Stimulated activated naive B cell treated with anti-CD40 and anti-IgM and Interleukin-4, amounts not matched to agents 10 μg/mL and 1 μg/mL and 100 μg/mL, for 72 hours (primary cell): ENCODE results near the gene CMPK1.

Source experiments
- ATAC-seq, 2 donors: fragments of 150-1000 bp; cut with Tn5 transposase; replicated peaks; 2 replicates each; pipeline ENCODE4 v1.10.0; 2021; ENCODE audit warnings: moderate library complexity in 1 of 2
- DNase-seq: peaks from one replicate; pipeline ENCODE4 v3.0.0; 2021
- H3K27ac Mint-ChIP-seq: one replicate; pipeline ENCODE4 v1.8.0; 2022; ENCODE audit warnings: mild to moderate bottlenecking, mixed read lengths
- H3K27me3 Mint-ChIP-seq, 2 donors: one replicate each; pipeline ENCODE4 v1.8.0; 2022; ENCODE audit warnings: mixed read lengths in 2 of 2
- H3K36me3 Mint-ChIP-seq, 2 donors: one replicate each; pipeline ENCODE4 v1.8.0; 2022; ENCODE audit warnings: mixed read lengths in 2 of 2, mild to moderate bottlenecking in 1 of 2
- H3K4me1 Mint-ChIP-seq, 2 donors: one replicate each; pipeline ENCODE4 v1.8.0; 2022; ENCODE audit warnings: mixed read lengths in 2 of 2, mild to moderate bottlenecking in 1 of 2
- H3K4me3 Mint-ChIP-seq, 2 donors: one replicate each; pipeline ENCODE4 v1.8.0; 2022; ENCODE audit warnings: mild to moderate bottlenecking in 2 of 2, mixed read lengths in 2 of 2, moderate library complexity in 1 of 2
- H3K9me3 Mint-ChIP-seq, 2 donors: one replicate each; pipeline ENCODE4 v1.8.0; 2022; ENCODE audit warnings: mixed read lengths in 2 of 2, mild to moderate bottlenecking in 1 of 2

CMPK1 gene

GRCh38 chr1:47362828-47363227, 29.2 kb downstream of the CMPK1 start:
- H3K4me3 Mint-ChIP-seq, result no peak overlapping the region
- no peaks in the 10 kb centered on the region for H3K27me3 Mint-ChIP-seq
- H3K36me3 Mint-ChIP-seq, result peaks cover 0 to 6% of the 10 kb centered on the region in 2 donors
- ATAC-seq (no peak), DNase-seq (no peak)
- no peaks in the 10 kb centered on the region for H3K9me3 Mint-ChIP-seq
- peaks cover 0 to 2% of the 10 kb centered on the region in 2 donors for H3K4me1 Mint-ChIP-seq
- no peak overlapping the region for H3K27ac Mint-ChIP-seq

- Mint-ChIP-seq H3K4me1 (peaks cover 0 to 2% of the 10 kb centered on the region in 2 donors), H3K36me3 (peaks cover 17 to 31% of the 10 kb centered on the region in 2 donors), H3K9me3 (no peaks in the 10 kb centered on the region), H3K27ac (no peak overlapping the region), H3K27me3 (no peaks in the 10 kb centered on the region), H3K4me3 (no peak overlapping the region)
- DNase-seq (no peak), ATAC-seq (no peak)
These were observed 34.1 kb downstream of the CMPK1 start for GRCh38 chr1:47367651-47368050.

GRCh38 chr1:47371016-47371517, 37.5 kb downstream of the CMPK1 start:
- no peak for DNase-seq
- H3K4me1 Mint-ChIP-seq, result no peaks in the 10 kb centered on the region
- no peaks in the 10 kb centered on the region for H3K9me3 Mint-ChIP-seq
- H3K36me3 Mint-ChIP-seq, result peaks cover 20 to 38% of the 10 kb centered on the region in 2 donors
- H3K27me3 Mint-ChIP-seq, result no peaks in the 10 kb centered on the region
- no peak for ATAC-seq
- no peak overlapping the region for H3K27ac Mint-ChIP-seq
- no peak overlapping the region for H3K4me3 Mint-ChIP-seq

- Mint-ChIP-seq H3K4me3 (no peak overlapping the region), H3K4me1 (no peaks in the 10 kb centered on the region), H3K9me3 (no peaks in the 10 kb centered on the region), H3K27me3 (no peaks in the 10 kb centered on the region), H3K36me3 (peaks cover 22 to 36% of the 10 kb centered on the region in 2 donors), H3K27ac (no peak overlapping the region)
- ATAC-seq, result no peak
- DNase-seq, result no peak
These were observed 40.9 kb downstream of the CMPK1 start for GRCh38 chr1:47374501-47374900.

- no peak for DNase-seq
- Mint-ChIP-seq H3K36me3 (peaks cover 17 to 30% of the 10 kb centered on the region in 2 donors), H3K9me3 (no peaks in the 10 kb centered on the region), H3K4me1 (no peaks in the 10 kb centered on the region), H3K27me3 (no peaks in the 10 kb centered on the region), H3K4me3 (no peak overlapping the region), H3K27ac (no peak overlapping the region)
- no peak for ATAC-seq
These were observed 44.6 kb downstream of the CMPK1 start for GRCh38 chr1:47378147-47378546.

- Mint-ChIP-seq H3K4me1 (no peaks in the 10 kb centered on the region), H3K27me3 (no peaks in the 10 kb centered on the region), H3K9me3 (no peaks in the 10 kb centered on the region), H3K27ac (no peak overlapping the region), H3K4me3 (no peak overlapping the region), H3K36me3 (peaks cover 14 to 27% of the 10 kb centered on the region in 2 donors)
- ATAC-seq (no peak), DNase-seq (no peak)
These were observed 47.1 kb downstream of the CMPK1 start for GRCh38 chr1:47380699-47381098.

- Mint-ChIP-seq H3K4me3 (no peak overlapping the region), H3K27ac (no peak overlapping the region), H3K4me1 (no peaks in the 10 kb centered on the region), H3K9me3 (no peaks in the 10 kb centered on the region), H3K27me3 (no peaks in the 10 kb centered on the region), H3K36me3 (peaks cover 17 to 30% of the 10 kb centered on the region in 2 donors)
- DNase-seq (no peak), ATAC-seq (no peak)
These were observed 48.9 kb downstream of the CMPK1 start for GRCh38 chr1:47382399-47382983.

- no peaks in the 10 kb centered on the region for H3K9me3 Mint-ChIP-seq
- peaks cover 0 to 4% of the 10 kb centered on the region in 2 donors for H3K27me3 Mint-ChIP-seq
- peaks cover 14 to 25% of the 10 kb centered on the region in 2 donors for H3K36me3 Mint-ChIP-seq
- ATAC-seq (no peak), DNase-seq (no peak)
- no peak overlapping the region for H3K27ac Mint-ChIP-seq
- no peak overlapping the region for H3K4me3 Mint-ChIP-seq
- H3K4me1 Mint-ChIP-seq, result no peaks in the 10 kb centered on the region
These were observed 50.5 kb downstream of the CMPK1 start for GRCh38 chr1:47384083-47384482.

- DNase-seq (no peak), ATAC-seq (no peak)
- Mint-ChIP-seq H3K4me3 (no peak overlapping the region), H3K36me3 (peaks cover 7 to 18% of the 10 kb centered on the region in 2 donors), H3K9me3 (no peaks in the 10 kb centered on the region), H3K27me3 (peaks cover 0 to 11% of the 10 kb centered on the region in 2 donors), H3K27ac (no peak overlapping the region), H3K4me1 (no peaks in the 10 kb centered on the region)
These were observed 51.4 kb downstream of the CMPK1 start for GRCh38 chr1:47385020-47385419.

- ATAC-seq (no peak), DNase-seq (no peak)
- Mint-ChIP-seq H3K36me3 (peaks cover 5 to 18% of the 10 kb centered on the region in 2 donors), H3K4me1 (no peaks in the 10 kb centered on the region), H3K9me3 (no peaks in the 10 kb centered on the region), H3K27me3 (peaks cover 0 to 17% of the 10 kb centered on the region in 2 donors), H3K27ac (no peak overlapping the region), H3K4me3 (no peak overlapping the region)
These were observed 52.7 kb downstream of the CMPK1 start for GRCh38 chr1:47386268-47386667.

GRCh38 chr1:47388030-47388890, 54.7 kb downstream of the CMPK1 start:
- Mint-ChIP-seq H3K9me3 (no peaks in the 10 kb centered on the region), H3K27ac (no peak overlapping the region), H3K4me3 (no peak overlapping the region), H3K4me1 (no peaks in the 10 kb centered on the region), H3K27me3 (peaks cover 0 to 23% of the 10 kb centered on the region in 2 donors), H3K36me3 (peaks cover 3 to 9% of the 10 kb centered on the region in 2 donors)
- ATAC-seq, result peak; percentile 14 to 22
- no peak for DNase-seq

GRCh38 chr1:47388891-47389238, 55.3 kb downstream of the CMPK1 start:
- DNase-seq (peak; percentile 11), ATAC-seq (peak; percentile 81 to 86)
- Mint-ChIP-seq H3K4me3 (no peak overlapping the region), H3K4me1 (no peaks in the 10 kb centered on the region), H3K36me3 (peaks cover 3 to 8% of the 10 kb centered on the region in 2 donors), H3K27me3 (peaks cover under 1 to 23% of the 10 kb centered on the region in 2 donors), H3K27ac (no peak overlapping the region), H3K9me3 (no peaks in the 10 kb centered on the region)

- no peaks in the 10 kb centered on the region for H3K4me1 Mint-ChIP-seq
- H3K27me3 Mint-ChIP-seq, result peaks cover 9 to 31% of the 10 kb centered on the region in 2 donors
- peaks cover 3 to 4% of the 10 kb centered on the region in 2 donors for H3K36me3 Mint-ChIP-seq
- no peaks in the 10 kb centered on the region for H3K9me3 Mint-ChIP-seq
- H3K27ac Mint-ChIP-seq, result no peak overlapping the region
- no peak for DNase-seq
- no peak for ATAC-seq
- no peak overlapping the region for H3K4me3 Mint-ChIP-seq
These were observed 56.1 kb downstream of the CMPK1 start for GRCh38 chr1:47389731-47390130.

GRCh38 chr1:47390843-47391242, 57.3 kb downstream of the CMPK1 start:
- Mint-ChIP-seq H3K27ac (no peak overlapping the region), H3K27me3 (peaks cover 16 to 38% of the 10 kb centered on the region in 2 donors)

GRCh38 chr1:47393141-47393540, 59.6 kb downstream of the CMPK1 start:
- DNase-seq, result no peak
- Mint-ChIP-seq H3K36me3 (no peaks in the 10 kb centered on the region), H3K27ac (no peak overlapping the region), H3K4me3 (no peak overlapping the region), H3K27me3 (peaks cover 26 to 43% of the 10 kb centered on the region in 2 donors), H3K9me3 (no peaks in the 10 kb centered on the region), H3K4me1 (no peaks in the 10 kb centered on the region)
- no peak for ATAC-seq

More at GRCh38 chr1:47390843-47391242, 57.3 kb downstream of the CMPK1 start:
- Mint-ChIP-seq H3K9me3 (no peaks in the 10 kb centered on the region), H3K4me1 (no peaks in the 10 kb centered on the region), H3K36me3 (peaks cover 3 to 4% of the 10 kb centered on the region in 2 donors), H3K4me3 (no peak overlapping the region)
- DNase-seq (no peak), ATAC-seq (no peak)
